Fibroblast of peridontal ligament (primary cell): ENCODE measurements around the gene KNTC1.
"Not testable (repeated sequence)": the region's sequence is repeated elsewhere in the genome, so short reads cannot be mapped to it uniquely, and the experiment has no call there.

ENCODE experiments used
- DNase-seq: peaks from one replicate; pipeline ENCODE4 v3.0.0-alpha.2; 2010; ENCODE audit errors: extremely low read depth

The KNTC1 gene

GRCh38 chr12:122558745-122559641 is 31.9 kb downstream of the KNTC1 start:
- no peak for DNase-seq

GRCh38 chr12:122560138-122560537 is 33.1 kb downstream of the KNTC1 start:
- DNase-seq: no peak

GRCh38 chr12:122563361-122563760 is 36.3 kb downstream of the KNTC1 start:
- DNase-seq: no peak

GRCh38 chr12:122566816-122567215 is 39.8 kb downstream of the KNTC1 start:
- DNase-seq: not testable (repeated sequence)

- DNase-seq: no peak
Observed at GRCh38 chr12:122569288-122569687, 42.2 kb downstream of the KNTC1 start.

GRCh38 chr12:122570006-122570405 is 43.0 kb downstream of the KNTC1 start:
- not testable (repeated sequence) for DNase-seq

GRCh38 chr12:122571821-122572220 is 44.8 kb downstream of the KNTC1 start:
- DNase-seq: no peak

- DNase-seq: not testable (repeated sequence)
Observed at GRCh38 chr12:122583294-122583693, 56.2 kb downstream of the KNTC1 start.

- no peak for DNase-seq
Observed at GRCh38 chr12:122584177-122584863, 57.3 kb downstream of the KNTC1 start.

GRCh38 chr12:122590990-122591389 is 63.9 kb downstream of the KNTC1 start:
- no peak for DNase-seq

GRCh38 chr12:122591966-122592365 is 64.9 kb downstream of the KNTC1 start:
- DNase-seq: not testable (repeated sequence)

GRCh38 chr12:122592543-122592942 is 65.5 kb downstream of the KNTC1 start:
- not testable (repeated sequence) for DNase-seq

GRCh38 chr12:122593910-122594309 is 66.9 kb downstream of the KNTC1 start:
- no peak for DNase-seq

- no peak for DNase-seq
Observed at GRCh38 chr12:122596838-122597237, 69.8 kb downstream of the KNTC1 start.

GRCh38 chr12:122602456-122602855 is 75.4 kb downstream of the KNTC1 start:
- no peak for DNase-seq

GRCh38 chr12:122604993-122605392 is 77.9 kb downstream of the KNTC1 start:
- no peak for DNase-seq

GRCh38 chr12:122609732-122610131 is 82.7 kb downstream of the KNTC1 start:
- no peak for DNase-seq

- no peak for DNase-seq
Observed at GRCh38 chr12:122610207-122610606, 83.2 kb downstream of the KNTC1 start.

- no peak for DNase-seq
Observed at GRCh38 chr12:122610911-122611310, 83.9 kb downstream of the KNTC1 start.

GRCh38 chr12:122614839-122615238 is 87.8 kb downstream of the KNTC1 start:
- DNase-seq: peak; percentile 62

- no peak for DNase-seq
Observed at GRCh38 chr12:122615780-122616179, 88.7 kb downstream of the KNTC1 start.

GRCh38 chr12:122635471-122635870 is 108.4 kb downstream of the KNTC1 start:
- DNase-seq: no peak

- DNase-seq: no peak
Observed at GRCh38 chr12:122643207-122643805, 116.3 kb downstream of the KNTC1 start.
